Activated CD8-positive, alpha-beta memory T cell treated with anti-CD3 and anti-CD28 coated beads for 36 hours (primary cell): ENCODE data around the gene A1CF. TPM values are rescaled to one million over a fixed set of nuclear protein-coding genes. Genes with fewer than 3 reads are reported as not detected.
"Not testable (repeated sequence)": the region's sequence is repeated elsewhere in the genome, so short reads cannot be mapped to it uniquely, and the experiment has no call there.

ENCODE experiments used
- CTCF ChIA-PET: fragments of 350-600 bp; sonication (Branson Sonifier 250); formaldehyde crosslinking; loops from one replicate; lab custom pipeline; 2021; ENCODE audit warnings: antibody characterized with exemption; lab: Charles Lee
- POLR2A ChIA-PET: fragments of 350-600 bp; sonication (Branson Sonifier 250); formaldehyde crosslinking; loops from one replicate; lab custom pipeline; 2021; ENCODE audit warnings: antibody characterized with exemption; lab: Charles Lee
- total RNA-seq, 2 experiments: library from RNA; stranded (reverse); gene quantifications; one replicate each; pipeline ENCODE4 v1.2.3, GENCODE V29; 2021

Gene A1CF
- total RNA-seq, 2 experiments from 2014 or later, result not detected

- CTCF ChIA-PET, result no interaction called here
- POLR2A ChIA-PET, result no interaction called here
Measured at GRCh38 chr10:50805981-50806622, 79.3 kb downstream of the A1CF start.

- POLR2A ChIA-PET, result no interaction called here
- CTCF ChIA-PET, result no interaction called here
Measured at GRCh38 chr10:50799595-50799994, 85.8 kb downstream of the A1CF start.

- POLR2A ChIA-PET, result no interaction called here
- CTCF ChIA-PET, result no interaction called here
Measured at GRCh38 chr10:50798297-50798696, 87.1 kb downstream of the A1CF start.

GRCh38 chr10:50796693-50797092 is 88.7 kb downstream of the A1CF start:
- POLR2A ChIA-PET, result no interaction called here
- CTCF ChIA-PET, result no interaction called here

DNA sequence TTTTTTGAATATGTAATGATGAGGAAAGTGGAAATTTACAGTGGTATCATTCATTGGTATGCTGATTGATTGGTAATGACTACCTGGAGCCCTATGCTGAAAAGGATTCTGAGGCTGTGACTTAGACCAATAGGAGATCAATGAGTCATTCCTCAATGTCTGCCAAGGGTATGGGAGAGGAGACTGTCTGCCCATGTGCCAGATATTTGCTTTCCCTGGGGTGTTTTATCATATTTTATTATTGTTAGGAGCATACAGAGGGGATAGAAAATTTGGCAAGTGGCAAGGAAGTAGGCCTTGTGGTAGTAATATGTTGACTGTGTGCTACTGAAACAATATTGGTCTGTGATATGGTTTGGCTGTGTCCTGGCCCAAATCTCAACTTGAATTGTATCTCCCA is 90.9 kb downstream of the A1CF start:
- POLR2A ChIA-PET, result no interaction called here

GRCh38 chr10:50788951-50789945 is 96.2 kb downstream of the A1CF start:
- CTCF ChIA-PET, result no interaction called here
- POLR2A ChIA-PET, result no interaction called here

More for the DNA sequence above, 90.9 kb downstream of the A1CF start:
- CTCF ChIA-PET, result no interaction called here

- POLR2A ChIA-PET, CTCF ChIA-PET: not testable (repeated sequence)
Measured at GRCh38 chr10:50787962-50788361, 97.5 kb downstream of the A1CF start.

DNA sequence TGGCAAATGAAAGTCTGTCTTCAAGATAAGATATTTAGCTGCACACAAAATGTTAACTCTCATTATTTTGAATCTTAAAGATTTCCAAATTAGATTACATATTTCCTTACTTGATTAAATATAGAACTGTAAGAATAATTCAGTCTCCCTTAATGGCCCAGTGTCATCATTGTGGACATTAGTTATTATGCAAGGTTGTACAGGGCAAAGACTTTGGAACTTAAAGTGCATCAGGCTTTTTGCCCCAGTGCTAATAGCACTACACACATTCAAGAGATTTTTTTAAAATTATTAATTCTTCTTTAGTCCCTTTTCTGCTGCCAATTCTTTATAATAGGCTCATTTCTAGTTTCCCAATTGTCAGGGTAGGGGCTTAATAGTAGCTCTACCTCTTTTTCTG is 103.4 kb downstream of the A1CF start:
- CTCF ChIA-PET, POLR2A ChIA-PET: not testable (repeated sequence)

DNA sequence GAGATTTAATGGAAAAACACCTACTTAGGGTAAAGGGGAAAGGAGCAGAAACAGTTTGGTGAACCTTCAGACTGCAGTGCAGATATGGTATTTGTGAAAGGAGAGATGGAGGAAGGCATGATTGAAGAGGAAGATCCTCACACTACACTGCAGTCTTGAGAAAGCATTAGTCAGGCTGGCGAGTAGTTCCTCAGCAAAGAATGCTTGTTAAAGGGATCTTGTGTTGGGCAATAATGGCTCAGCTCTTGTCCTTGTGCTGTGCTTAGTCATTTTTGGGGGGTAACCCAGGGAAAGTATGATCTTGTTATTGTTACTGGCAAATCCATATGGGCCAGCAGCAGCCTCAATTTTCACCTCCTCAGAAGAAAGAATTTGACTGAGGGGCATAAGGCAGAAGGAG is 105.4 kb downstream of the A1CF start:
- CTCF ChIA-PET, POLR2A ChIA-PET: not testable (repeated sequence)

DNA sequence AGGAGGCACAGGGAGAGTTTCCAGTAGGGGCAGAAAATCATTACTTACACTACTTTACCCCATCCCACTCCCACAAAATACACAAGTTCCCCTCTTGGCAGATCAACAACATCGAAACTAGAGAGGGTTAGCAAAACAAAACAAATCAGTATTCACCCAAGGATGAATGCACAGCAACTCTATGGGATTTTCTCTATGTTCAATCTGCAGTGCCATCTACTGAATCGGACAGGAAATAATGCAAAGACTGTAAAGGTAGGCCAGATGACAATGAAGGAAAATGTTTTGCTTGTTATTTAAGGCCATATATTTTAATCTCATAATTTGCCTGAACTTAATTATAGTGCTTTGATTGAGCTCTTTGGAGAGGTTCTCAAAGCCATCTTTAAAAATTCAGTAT is 110.6 kb downstream of the A1CF start:
- POLR2A ChIA-PET, CTCF ChIA-PET: not testable (repeated sequence)

DNA sequence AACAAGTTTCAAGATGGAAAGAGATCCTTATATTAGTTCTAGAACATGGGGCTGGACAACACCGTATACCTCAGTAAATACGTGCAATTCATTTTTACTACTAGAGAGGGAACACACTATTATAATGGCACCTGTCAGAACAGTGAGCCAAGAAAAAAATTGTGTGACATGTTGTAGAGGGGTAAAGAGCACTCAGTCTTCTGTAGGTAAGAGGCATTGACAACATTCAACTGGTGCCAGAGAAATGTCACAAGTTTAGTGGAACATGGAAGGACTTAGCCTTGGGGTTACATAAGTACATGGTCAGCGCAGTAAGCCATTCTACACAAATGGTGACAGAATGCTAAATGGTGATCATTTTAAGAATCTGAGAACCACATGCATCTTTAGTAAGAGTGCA is 113.4 kb downstream of the A1CF start:
- POLR2A ChIA-PET, CTCF ChIA-PET: not testable (repeated sequence)

DNA sequence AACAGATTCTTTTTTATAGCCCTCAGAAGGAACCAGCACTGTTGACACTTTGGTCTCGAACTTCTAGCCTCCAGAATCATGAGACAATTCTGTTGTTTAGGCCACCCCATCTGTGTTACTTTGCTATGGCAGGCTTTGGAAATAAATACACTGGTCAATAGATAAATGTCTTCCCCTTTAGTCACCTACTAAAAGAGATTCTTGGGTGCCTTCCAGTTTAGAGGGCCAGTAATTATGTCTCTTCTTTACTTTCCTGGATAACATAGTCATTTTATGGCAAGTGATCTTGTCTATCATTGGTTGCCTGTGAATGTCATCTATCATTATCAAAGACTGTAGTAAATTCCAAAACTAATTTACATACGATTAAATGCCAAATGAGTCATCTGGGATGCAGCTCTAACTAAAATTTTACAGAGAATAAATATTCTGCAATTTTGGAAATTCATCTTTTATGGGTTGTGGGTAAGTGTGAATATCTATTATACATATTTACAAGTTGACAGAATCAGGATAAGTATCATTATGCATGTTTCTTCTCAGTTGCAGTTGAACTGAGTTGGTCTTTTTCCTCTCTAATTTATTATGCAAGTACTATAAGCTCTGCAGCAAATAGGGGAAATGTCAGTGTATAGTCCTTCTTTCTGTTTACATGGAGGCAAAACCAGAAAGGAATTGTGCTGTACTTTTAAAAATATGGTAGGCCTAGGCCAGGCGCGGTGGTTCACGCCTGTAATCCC is 118.5 kb downstream of the A1CF start:
- POLR2A ChIA-PET, CTCF ChIA-PET: not testable (repeated sequence)

Other genes starting within 250 kb of the A1CF start
- 1 to 10 TPM; 6.4 to 8.8 TPM for gene ASAH2B, start 145.7 kb downstream of the A1CF start, total RNA-seq
- gene PRKG1, start 188.9 kb upstream of the A1CF start, total RNA-seq, result not detected